Ovary (tissue), 9 donors: ENCODE data around the gene CDH22. TPM values are rescaled to one million over a fixed set of nuclear protein-coding genes. Genes with fewer than 3 reads are reported as not detected.

Experiments
- DNase-seq, 5 donors: peaks; one replicate each; pipeline ENCODE4 v3.0.0-alpha.2; 2019 to 2020
- H3K27ac ChIP-seq, 2 donors: fragments of 200-600 bp; one replicate each; pipeline versions ENCODE4 v1.5.1 to v1.8.0; 2019 to 2022
- H3K27me3 ChIP-seq: fragments of 200-600 bp; one replicate; pipeline ENCODE4 v1.8.0; 2022
- H3K36me3 ChIP-seq: fragments of 200-600 bp; sonication (generic); one replicate; pipeline ENCODE4 v1.5.1; 2019
- H3K4me1 ChIP-seq: one replicate; pipeline ENCODE4 v1.8.1; 2013; ENCODE audit warnings: mild to moderate bottlenecking, moderate library complexity; ENCODE audit not compliant: insufficient read depth
- H3K4me3 ChIP-seq: fragments of 200-600 bp; sonication (generic); one replicate; pipeline ENCODE4 v1.5.1; 2017
- H3K9me3 ChIP-seq, 2 donors: fragments of 200-600 bp in 1 of 2; sonication (generic) in 1 of 2; one replicate each; pipeline versions ENCODE4 v1.5.1 to v1.8.1; 2013 to 2019; ENCODE audit warnings: mild to moderate bottlenecking in 1 of 2, moderate library complexity in 1 of 2
- EP300 ChIP-seq: sonication (generic); formaldehyde crosslinking; IDR thresholded peaks from one replicate; pipeline ENCODE4 v1.6.1; 2017; ENCODE audit warnings: antibody characterized with exemption
- POLR2A ChIP-seq: fragments of 450-650 bp; IDR thresholded peaks from one replicate; pipeline ENCODE4 v1.6.1; 2017; ENCODE audit warnings: antibody characterized with exemption, mild to moderate bottlenecking, moderate library complexity
- WGBS, 3 donors: extraction: QIAGEN DNeasy Blood & Tissue Kit in 1 of 3; methylation state at CpG; one replicate each; pipeline versions ENCODE4 v1.1.5 to v1.1.7; 2013 to 2017; 5-methylcytosine and 5-hydroxymethylcytosine counted together
- intact Hi-C, 4 donors: fragments of 100-400 bp; cut with DNase I; formaldehyde crosslinking; loops; one replicate each; pipeline versions ENCODE4 v1.11.0 to v1.15.1; 2022 to 2023
- polyA plus RNA-seq, 2 donors: library from polyadenylated mRNA; stranded (reverse); fragments of 200-250 nt in 1 of 2; fragments of 350-450 nt in 1 of 2; fragmentation: Illumina TruSeq in 1 of 2; extraction: RNeasy Lipid Tissue Mini Kit (QIAGEN cat#74804) in 1 of 2; gene quantifications; one replicate each; pipeline ENCODE4 v1.2.3, GENCODE V29; 2013 to 2014
- total RNA-seq, 7 donors: library from RNA; depleted of rRNA in 2 of 7; stranded (reverse); fragments of >200 nt in 2 of 7; fragmentation: NEBNext Ultra II Directional in 3 of 7; extraction: Animal tissue kit (Norgen Biotek cat#: 25700) in 3 of 7; gene quantifications; one replicate each; pipeline versions ENCODE4 v1.1.0 to v1.2.4, GENCODE V29; 2016 to 2023
- TF ChIP-seq, protein P1 (sequence below), 3 donors: fragments of 450-650 bp in 2 of 3; fragments of 200-600 bp in 1 of 3; IDR thresholded peaks; one replicate each; pipeline versions ENCODE4 v1.5.1 to v1.8.0; 2016 to 2022; ENCODE audit warnings: antibody characterized with exemption in 3 of 3, mild to moderate bottlenecking in 1 of 3
- donor health status: DM: no; HTN: no; CAD: no; lungs with moderate emphysema.
- donor health status: DM: no; HTN: no; CAD: no.
- donor health status: Bipolar disorder and iron deficiency.
- donor health status: DM: yes; HTN: yes; CAD: no.
- donor health status: DM: no; HTN: no; CAD: no.
- donor health status: DM: yes; HTN: yes; CAD: no.

The CDH22 gene
- total and polyA plus RNA-seq, 9 donors, result 0.10 to 1.5 (median 0.36) TPM

DNA sequence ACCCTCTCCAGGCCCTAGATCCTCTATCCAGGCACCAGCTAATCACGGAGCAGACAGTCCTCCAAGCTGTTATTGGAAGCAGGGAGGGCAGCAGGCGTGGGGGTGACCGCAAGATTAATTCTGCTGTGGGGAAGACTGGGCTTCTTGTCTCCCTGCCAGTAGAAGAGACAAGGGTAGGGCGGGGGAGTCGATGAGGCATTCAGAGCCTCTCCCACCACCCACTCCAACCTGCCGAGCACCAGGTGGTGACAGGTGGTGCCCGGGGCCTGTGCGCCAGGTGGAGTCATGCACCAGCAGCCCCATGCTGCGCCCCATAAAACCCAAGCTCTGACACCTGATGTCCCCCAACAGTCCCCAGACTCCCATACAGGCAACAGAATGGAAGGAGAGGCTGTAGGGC is 89.6 kb downstream of the CDH22 start:
- Histone ChIP-seq H3K9me3 (no peaks in the 10 kb centered on the region), H3K27ac (no peak overlapping the region), H3K27me3 (no peaks in the 10 kb centered on the region), H3K4me1 (no peaks in the 10 kb centered on the region), H3K36me3 (no peaks in the 10 kb centered on the region), H3K4me3 (no peak overlapping the region)
- 44 to 51% (median 50%) methylated on average over 9 of the region's 9 CpGs for WGBS, 3 donors
- no peak for DNase-seq
- intact Hi-C loops, result no loop called here
- TF ChIP-seq POLR2A (no peak), EP300 (no peak)
- TF ChIP-seq, protein P1, sequence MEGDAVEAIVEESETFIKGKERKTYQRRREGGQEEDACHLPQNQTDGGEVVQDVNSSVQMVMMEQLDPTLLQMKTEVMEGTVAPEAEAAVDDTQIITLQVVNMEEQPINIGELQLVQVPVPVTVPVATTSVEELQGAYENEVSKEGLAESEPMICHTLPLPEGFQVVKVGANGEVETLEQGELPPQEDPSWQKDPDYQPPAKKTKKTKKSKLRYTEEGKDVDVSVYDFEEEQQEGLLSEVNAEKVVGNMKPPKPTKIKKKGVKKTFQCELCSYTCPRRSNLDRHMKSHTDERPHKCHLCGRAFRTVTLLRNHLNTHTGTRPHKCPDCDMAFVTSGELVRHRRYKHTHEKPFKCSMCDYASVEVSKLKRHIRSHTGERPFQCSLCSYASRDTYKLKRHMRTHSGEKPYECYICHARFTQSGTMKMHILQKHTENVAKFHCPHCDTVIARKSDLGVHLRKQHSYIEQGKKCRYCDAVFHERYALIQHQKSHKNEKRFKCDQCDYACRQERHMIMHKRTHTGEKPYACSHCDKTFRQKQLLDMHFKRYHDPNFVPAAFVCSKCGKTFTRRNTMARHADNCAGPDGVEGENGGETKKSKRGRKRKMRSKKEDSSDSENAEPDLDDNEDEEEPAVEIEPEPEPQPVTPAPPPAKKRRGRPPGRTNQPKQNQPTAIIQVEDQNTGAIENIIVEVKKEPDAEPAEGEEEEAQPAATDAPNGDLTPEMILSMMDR (IDR thresholded peaks at IDR 0.05), result no peak

DNA sequence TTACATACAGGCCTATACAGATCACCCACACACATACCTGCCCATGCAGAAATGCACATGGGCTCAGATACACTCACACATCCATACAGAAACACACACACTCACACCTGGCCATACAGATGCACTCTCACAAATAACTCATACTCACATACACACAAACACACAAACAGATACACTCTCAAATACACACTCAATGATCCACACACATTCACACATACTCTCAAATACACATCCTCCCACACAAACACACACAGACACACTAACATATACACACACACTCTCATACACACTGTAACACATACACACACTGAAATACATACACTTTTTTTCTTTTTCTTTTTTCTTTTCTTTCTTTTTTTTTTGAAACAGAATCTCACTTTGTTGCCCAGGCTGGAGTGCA is 90.7 kb downstream of the CDH22 start:
- TF ChIP-seq, protein P1 (IDR thresholded peaks at IDR 0.05), result no peak
- TF ChIP-seq POLR2A, result no peak
- no peak for TF ChIP-seq EP300
- Histone ChIP-seq H3K4me3 (no peak overlapping the region), H3K9me3 (no peaks in the 10 kb centered on the region), H3K4me1 (no peaks in the 10 kb centered on the region), H3K36me3 (no peaks in the 10 kb centered on the region), H3K27ac (no peak overlapping the region), H3K27me3 (no peaks in the 10 kb centered on the region)
- intact Hi-C loops, result no loop called here
- DNase-seq, result no peak

DNA sequence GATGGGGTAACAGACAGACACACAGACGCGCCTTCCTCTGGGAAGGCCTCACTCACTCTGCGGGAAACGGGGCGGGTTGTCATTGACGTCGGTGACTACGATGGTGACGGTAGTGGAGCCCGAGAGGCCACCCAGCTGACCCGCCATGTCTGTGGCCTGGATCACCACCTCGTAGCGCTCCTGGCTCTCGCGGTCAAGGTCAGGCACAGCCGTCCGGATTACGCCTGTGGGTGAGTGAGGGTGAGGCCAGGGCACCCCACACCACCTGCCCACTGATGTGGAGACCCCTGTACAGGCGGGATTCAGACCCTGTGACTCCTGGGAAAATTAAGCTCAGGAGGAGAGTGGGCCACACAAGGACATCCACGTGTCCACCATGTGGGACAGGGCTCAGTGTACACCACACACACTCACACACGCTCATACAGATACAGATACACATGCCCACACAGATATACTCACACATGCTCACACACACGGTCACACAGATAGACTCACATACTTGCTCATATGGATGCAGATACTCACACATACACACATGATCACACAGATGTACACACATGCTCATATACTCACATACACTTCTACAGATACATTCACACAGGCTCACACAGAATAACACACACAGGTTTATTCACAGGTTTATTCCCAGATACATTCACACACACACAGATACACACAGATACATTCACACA is 91.4 kb downstream of the CDH22 start:
- DNase-seq, result no peak
- 85 to 91% (median 88%) methylated on average over 22 of the region's 22 CpGs for WGBS, 3 donors
- intact Hi-C loops, result no loop called here

DNA sequence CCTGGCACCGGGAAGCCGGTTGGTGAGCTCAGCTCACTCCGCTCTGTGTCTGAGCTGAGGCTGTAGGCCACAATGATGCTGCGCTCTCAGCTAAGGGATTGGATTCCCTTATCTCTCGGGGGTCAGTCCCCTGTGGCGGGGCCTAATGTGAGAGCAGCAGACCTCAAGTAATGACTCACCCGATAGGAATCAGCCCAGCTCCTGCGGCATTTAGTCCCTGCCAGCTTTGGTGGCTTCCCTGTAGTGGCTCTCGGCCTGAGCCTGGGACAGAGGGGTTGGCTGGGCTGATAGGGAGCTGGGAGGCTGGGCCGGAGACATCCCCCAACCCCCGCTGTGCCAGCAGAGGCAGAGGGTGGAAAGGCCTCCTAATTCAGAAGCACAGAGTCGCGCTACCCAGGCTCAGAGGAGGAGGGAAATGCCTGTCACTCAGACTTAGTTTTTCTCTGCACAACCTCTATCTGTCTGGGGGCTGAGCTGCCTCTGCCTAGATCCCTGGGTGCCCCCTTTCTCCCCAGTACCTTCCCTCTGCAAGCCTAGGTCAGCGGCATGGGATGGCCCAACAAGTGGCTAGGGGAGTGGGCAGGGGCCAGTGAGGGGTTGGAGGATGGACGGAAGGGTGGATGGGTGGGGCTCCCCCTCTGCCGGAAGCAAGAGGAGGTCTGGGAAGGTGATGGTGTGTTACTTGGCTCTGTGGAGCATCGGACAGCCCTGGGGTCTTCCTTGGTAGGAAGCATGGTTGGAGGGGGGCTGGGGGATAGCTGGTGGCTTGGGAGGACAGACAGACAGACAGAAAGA is 92.2 kb downstream of the CDH22 start:
- no peaks in the 10 kb centered on the region for H3K36me3 ChIP-seq
- no peak for DNase-seq
- no peaks in the 10 kb centered on the region for H3K27me3 ChIP-seq
- no peak overlapping the region for H3K4me3 ChIP-seq
- WGBS, 3 donors, result 58 to 65% (median 60%) methylated on average over 14 to 17 of the region's 17 CpGs
- H3K27ac ChIP-seq, result no peak overlapping the region
- TF ChIP-seq EP300, result no peak
- TF ChIP-seq POLR2A, result no peak
- TF ChIP-seq, protein P1 (IDR thresholded peaks at IDR 0.05), result no peak
- H3K9me3 ChIP-seq, result no peaks in the 10 kb centered on the region
- H3K4me1 ChIP-seq, result no peaks in the 10 kb centered on the region
- intact Hi-C loops, result no loop called here

More for the DNA sequence above, 91.4 kb downstream of the CDH22 start:
- Histone ChIP-seq H3K36me3 (no peaks in the 10 kb centered on the region), H3K27ac (no peak overlapping the region), H3K27me3 (no peaks in the 10 kb centered on the region), H3K9me3 (no peaks in the 10 kb centered on the region), H3K4me1 (no peaks in the 10 kb centered on the region), H3K4me3 (no peak overlapping the region)
- TF ChIP-seq POLR2A (no peak), EP300 (no peak)
- TF ChIP-seq, protein P1 (IDR thresholded peaks at IDR 0.05), result no peak
